CD14-positive monocyte (primary cell): ENCODE data around the gene AADACL4. TPM values are rescaled to one million over a fixed set of nuclear protein-coding genes. Genes with fewer than 3 reads are reported as not detected.
"Not testable (repeated sequence)": the region's sequence is repeated elsewhere in the genome, so short reads cannot be mapped to it uniquely, and the experiment has no call there.

Source experiments
- DNase-seq, 3 donors: peaks; one replicate each; pipeline ENCODE4 v3.0.0-alpha.2; 2011 to 2022
- H2AFZ ChIP-seq: 2 replicates; pipeline ENCODE4 v1.6.0; 2012; ENCODE audit warnings: mild to moderate bottlenecking, low read depth, low read length, inconsistent platforms; ENCODE audit not compliant: insufficient read depth, poor library complexity, severe bottlenecking
- H3K27ac ChIP-seq, 2 donors: 1 replicate in 1 of 2; 2 replicates in 1 of 2; pipeline ENCODE4 v1.5.1; 2012 to 2013; ENCODE audit warnings: low read length in 2 of 2, control low read depth in 1 of 2, inconsistent platforms in 1 of 2, low read depth in 1 of 2, mild to moderate bottlenecking in 1 of 2
- H3K27me3 ChIP-seq, 2 donors: one replicate each; pipeline versions ENCODE4 v1.6.0 to v1.6.1; 2011 to 2013; ENCODE audit warnings: low read length in 2 of 2; ENCODE audit not compliant: control insufficient read depth in 2 of 2, insufficient read depth in 2 of 2
- H3K36me3 ChIP-seq, 2 donors: replicated peaks in 1 of 2; 1 replicate in 1 of 2; 2 replicates in 1 of 2; pipeline versions ENCODE4 v1.5.1 to v1.6.1; 2012 to 2013; ENCODE audit warnings: low read length in 2 of 2, control low read depth in 1 of 2, inconsistent platforms in 1 of 2, mild to moderate bottlenecking in 1 of 2; ENCODE audit not compliant: insufficient read depth in 2 of 2, control insufficient read depth in 1 of 2
- H3K4me1 ChIP-seq, 2 donors: 1 replicate in 1 of 2; 2 replicates in 1 of 2; pipeline versions ENCODE4 v1.5.1 to v1.6.1; 2012 to 2013; ENCODE audit warnings: low read length in 2 of 2, control low read depth in 1 of 2, inconsistent platforms in 1 of 2, mild to moderate bottlenecking in 1 of 2, moderate library complexity in 1 of 2; ENCODE audit not compliant: insufficient read depth in 2 of 2, control insufficient read depth in 1 of 2
- H3K4me2 ChIP-seq: replicated peaks from 2 replicates; pipeline ENCODE3; 2012; ENCODE audit warnings: low read length, moderate library complexity, mild to moderate bottlenecking; ENCODE audit not compliant: poor library complexity, severe bottlenecking; ENCODE audit errors: extremely low read depth
- H3K4me3 ChIP-seq, 3 experiments: fragments of 200-600 bp in 1 of 3; sonication (generic) in 1 of 3; replicated peaks in 1 of 3; 1 replicate in 2 of 3; 2 replicates in 1 of 3; pipeline ENCODE4 v1.5.1; 2011 to 2013; ENCODE audit warnings: low read length in 3 of 3, mild to moderate bottlenecking in 3 of 3, control low read depth in 2 of 3, low read depth in 2 of 3, inconsistent platforms in 1 of 3, moderate library complexity in 1 of 3
- H3K79me2 ChIP-seq: 2 replicates; pipeline ENCODE4 v1.6.0; 2012; ENCODE audit warnings: mild to moderate bottlenecking, control low read depth, inconsistent platforms, low read length, moderate library complexity; ENCODE audit not compliant: insufficient read depth
- H3K9ac ChIP-seq: 2 replicates; pipeline ENCODE4 v1.6.0; 2017; ENCODE audit warnings: low read length, mild to moderate bottlenecking; ENCODE audit not compliant: insufficient read depth, poor library complexity, severe bottlenecking
- H3K9me3 ChIP-seq, 2 donors: replicated peaks in 1 of 2; 1 replicate in 1 of 2; 2 replicates in 1 of 2; pipeline versions ENCODE4 v1.5.1 to v1.6.1; 2012 to 2013; ENCODE audit warnings: low read length in 2 of 2, control low read depth in 1 of 2; ENCODE audit not compliant: control insufficient read depth in 1 of 2, insufficient read depth in 1 of 2
- H4K20me1 ChIP-seq: 2 replicates; pipeline ENCODE4 v1.6.0; 2012; ENCODE audit warnings: mild to moderate bottlenecking, low read length, control low read depth, moderate library complexity; ENCODE audit not compliant: insufficient read depth
- H3K27ac Mint-ChIP-seq, 7 donors: one replicate each; pipeline ENCODE4 v1.8.0; 2020; ENCODE audit warnings: mild to moderate bottlenecking in 7 of 7, mixed read lengths in 7 of 7, moderate library complexity in 6 of 7, inconsistent platforms in 2 of 7
- H3K27me3 Mint-ChIP-seq, 3 donors: one replicate each; pipeline ENCODE4 v1.8.0; 2021 to 2022; ENCODE audit warnings: low read depth in 3 of 3, mild to moderate bottlenecking in 3 of 3, mixed read lengths in 3 of 3, moderate library complexity in 3 of 3, inconsistent platforms in 1 of 3
- H3K36me3 Mint-ChIP-seq, 2 donors: one replicate each; pipeline ENCODE4 v1.8.0; 2020; ENCODE audit warnings: mixed read lengths in 2 of 2, inconsistent platforms in 1 of 2, mild to moderate bottlenecking in 1 of 2
- H3K4me1 Mint-ChIP-seq: one replicate; pipeline ENCODE4 v1.8.0; 2020; ENCODE audit warnings: mild to moderate bottlenecking, mixed read lengths
- H3K4me3 Mint-ChIP-seq, 2 donors: one replicate each; pipeline ENCODE4 v1.8.0; 2020; ENCODE audit warnings: mild to moderate bottlenecking in 2 of 2, mixed read lengths in 2 of 2, moderate library complexity in 1 of 2
- H3K9me3 Mint-ChIP-seq, 7 donors: one replicate each; pipeline ENCODE4 v1.8.0; 2020 to 2022; ENCODE audit warnings: mixed read lengths in 7 of 7, mild to moderate bottlenecking in 6 of 7, moderate library complexity in 6 of 7, inconsistent platforms in 2 of 7
- WGBS: methylation state at CpG from one replicate; pipeline ENCODE4 v1.1.5; 2013; ENCODE audit warnings: missing lambda C conversion rate; ENCODE audit not compliant: insufficient coverage; 5-methylcytosine and 5-hydroxymethylcytosine counted together
- intact Hi-C, 2 donors: fragments of 100-400 bp; cut with micrococcal nuclease; formaldehyde crosslinking; loops; one replicate each; pipeline versions ENCODE4 v1.15.0 to v1.15.1; 2023
- polyA plus RNA-seq, 3 donors: library from polyadenylated mRNA; depleted of rRNA in 1 of 3; unstranded in 2 of 3; stranded (reverse) in 1 of 3; fragments of 300-500 nt in 2 of 3; fragments of >200 nt in 1 of 3; fragmentation: Illumina TruSeq in 2 of 3; gene quantifications; 1 replicate in 2 of 3; 2 replicates in 1 of 3; pipeline ENCODE4 v1.2.3, GENCODE V29; 2012 to 2021
- TF ChIP-seq, protein P1 (sequence below): fragments of 200-600 bp; IDR thresholded peaks from one replicate; pipeline ENCODE4 v1.8.0; 2022; ENCODE audit warnings: antibody characterized with exemption, mild to moderate bottlenecking

Gene AADACL4
- polyA plus RNA-seq, 3 donors, result not detected

DNA sequence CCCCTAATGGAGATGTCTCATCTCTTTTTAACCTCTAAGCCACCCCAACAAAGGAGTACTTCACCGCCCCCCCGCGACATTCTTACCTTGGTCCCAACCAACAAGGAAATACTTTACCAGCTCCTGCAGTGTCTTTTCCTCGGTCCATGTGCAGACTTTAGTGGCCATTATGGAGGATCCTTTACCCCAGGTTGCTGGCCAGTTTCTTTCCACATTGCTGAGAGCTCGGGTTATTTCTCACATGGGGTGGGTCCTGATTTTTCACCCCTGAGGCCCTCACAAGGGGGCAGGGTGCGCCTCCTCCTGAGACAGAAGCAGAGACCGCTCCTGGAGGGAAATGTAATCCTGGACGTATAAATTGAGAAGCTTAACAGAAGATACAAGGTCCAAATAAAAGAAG is 69.0 kb downstream of the AADACL4 start:
- H3K9me3 ChIP-seq, result no peaks in the 10 kb centered on the region
- H3K27me3 ChIP-seq, result no peaks in the 10 kb centered on the region
- peaks cover 7 to 11% (median 8%) of the 10 kb centered on the region in 3 donors for H3K27me3 Mint-ChIP-seq
- H3K4me3 Mint-ChIP-seq, result no peak overlapping the region
- H3K36me3 Mint-ChIP-seq, result no peaks in the 10 kb centered on the region
- H3K4me3 ChIP-seq, result no peak overlapping the region
- TF ChIP-seq, protein P1, sequence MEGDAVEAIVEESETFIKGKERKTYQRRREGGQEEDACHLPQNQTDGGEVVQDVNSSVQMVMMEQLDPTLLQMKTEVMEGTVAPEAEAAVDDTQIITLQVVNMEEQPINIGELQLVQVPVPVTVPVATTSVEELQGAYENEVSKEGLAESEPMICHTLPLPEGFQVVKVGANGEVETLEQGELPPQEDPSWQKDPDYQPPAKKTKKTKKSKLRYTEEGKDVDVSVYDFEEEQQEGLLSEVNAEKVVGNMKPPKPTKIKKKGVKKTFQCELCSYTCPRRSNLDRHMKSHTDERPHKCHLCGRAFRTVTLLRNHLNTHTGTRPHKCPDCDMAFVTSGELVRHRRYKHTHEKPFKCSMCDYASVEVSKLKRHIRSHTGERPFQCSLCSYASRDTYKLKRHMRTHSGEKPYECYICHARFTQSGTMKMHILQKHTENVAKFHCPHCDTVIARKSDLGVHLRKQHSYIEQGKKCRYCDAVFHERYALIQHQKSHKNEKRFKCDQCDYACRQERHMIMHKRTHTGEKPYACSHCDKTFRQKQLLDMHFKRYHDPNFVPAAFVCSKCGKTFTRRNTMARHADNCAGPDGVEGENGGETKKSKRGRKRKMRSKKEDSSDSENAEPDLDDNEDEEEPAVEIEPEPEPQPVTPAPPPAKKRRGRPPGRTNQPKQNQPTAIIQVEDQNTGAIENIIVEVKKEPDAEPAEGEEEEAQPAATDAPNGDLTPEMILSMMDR, result no peak
- no peaks in the 10 kb centered on the region for H4K20me1 ChIP-seq
- no peaks in the 10 kb centered on the region for H3K9me3 Mint-ChIP-seq
- H3K79me2 ChIP-seq, result no peaks in the 10 kb centered on the region
- no peak overlapping the region for H3K9ac ChIP-seq
- 100% methylated on average over 6 of the region's 8 CpGs for WGBS
- no peak overlapping the region for H3K4me2 ChIP-seq
- H2AFZ ChIP-seq, result no peak overlapping the region
- H3K27ac ChIP-seq, result no peak overlapping the region
- no peaks in the 10 kb centered on the region for H3K4me1 ChIP-seq
- peaks cover 7% of the 10 kb centered on the region for H3K4me1 Mint-ChIP-seq
- intact Hi-C loops, result no loop called here
- H3K27ac Mint-ChIP-seq, result no peak overlapping the region
- no peaks in the 10 kb centered on the region for H3K36me3 ChIP-seq
- no peak for DNase-seq

DNA sequence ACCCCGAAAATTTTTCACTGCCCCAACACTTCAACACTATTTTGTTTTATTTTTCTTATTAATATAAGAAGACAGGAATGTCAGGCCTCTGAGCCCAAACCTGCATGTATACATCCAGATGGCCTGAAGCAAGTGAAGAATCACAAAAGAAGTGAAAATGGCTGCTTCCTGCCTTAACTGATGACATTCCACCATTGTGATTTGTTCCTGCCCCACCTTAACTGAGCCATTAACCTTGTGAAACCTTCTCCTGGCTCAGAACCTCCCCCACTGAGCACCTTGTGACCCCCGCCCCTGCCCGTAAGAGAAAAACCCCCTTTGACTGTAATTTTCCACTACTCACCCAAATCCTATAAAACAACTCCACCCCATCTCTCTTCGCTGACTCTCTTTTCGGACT is 69.8 kb downstream of the AADACL4 start:
- intact Hi-C loops, H3K4me3 Mint-ChIP-seq, H3K4me3 ChIP-seq, H3K27ac Mint-ChIP-seq, H3K9ac ChIP-seq, H3K4me1 Mint-ChIP-seq, H4K20me1 ChIP-seq, H3K36me3 Mint-ChIP-seq, H3K27ac ChIP-seq, H3K4me1 ChIP-seq, DNase-seq, H3K9me3 Mint-ChIP-seq, H2AFZ ChIP-seq, H3K4me2 ChIP-seq, H3K36me3 ChIP-seq, H3K79me2 ChIP-seq, H3K9me3 ChIP-seq, H3K27me3 ChIP-seq: not testable (repeated sequence)
- H3K27me3 Mint-ChIP-seq, result peaks cover 7 to 11% (median 7%) of the 10 kb centered on the region in 3 donors
- 95% methylated on average over 4 of the region's 5 CpGs for WGBS
